ENCODE results near the gene NCOA7. TPM values are rescaled to one million over a fixed set of nuclear protein-coding genes. Genes with fewer than 3 reads are reported as not detected.

Gene NCOA7
- total and polyA plus RNA-seq, 12 donors: 24.5 to 180 (median 70.8) TPM

GRCh38 chr6:125863023-125863422 lies 72.3 kb downstream of the NCOA7 start:
- Histone ChIP-seq H3K36me3 (replicated peaks in 1 of 2) (no peaks in the 10 kb centered on the region), H3K27ac (no peak overlapping the region), H3K4me1 (replicated peaks in 1 of 2) (peaks cover 10 to 24% of the 10 kb centered on the region in 2 donors), H3K9me3 (replicated peaks in 1 of 3) (no peaks in the 10 kb centered on the region), H3K4me3 (no peak overlapping the region), H3K27me3 (no peaks in the 10 kb centered on the region)
- TF ChIP-seq, protein P1, sequence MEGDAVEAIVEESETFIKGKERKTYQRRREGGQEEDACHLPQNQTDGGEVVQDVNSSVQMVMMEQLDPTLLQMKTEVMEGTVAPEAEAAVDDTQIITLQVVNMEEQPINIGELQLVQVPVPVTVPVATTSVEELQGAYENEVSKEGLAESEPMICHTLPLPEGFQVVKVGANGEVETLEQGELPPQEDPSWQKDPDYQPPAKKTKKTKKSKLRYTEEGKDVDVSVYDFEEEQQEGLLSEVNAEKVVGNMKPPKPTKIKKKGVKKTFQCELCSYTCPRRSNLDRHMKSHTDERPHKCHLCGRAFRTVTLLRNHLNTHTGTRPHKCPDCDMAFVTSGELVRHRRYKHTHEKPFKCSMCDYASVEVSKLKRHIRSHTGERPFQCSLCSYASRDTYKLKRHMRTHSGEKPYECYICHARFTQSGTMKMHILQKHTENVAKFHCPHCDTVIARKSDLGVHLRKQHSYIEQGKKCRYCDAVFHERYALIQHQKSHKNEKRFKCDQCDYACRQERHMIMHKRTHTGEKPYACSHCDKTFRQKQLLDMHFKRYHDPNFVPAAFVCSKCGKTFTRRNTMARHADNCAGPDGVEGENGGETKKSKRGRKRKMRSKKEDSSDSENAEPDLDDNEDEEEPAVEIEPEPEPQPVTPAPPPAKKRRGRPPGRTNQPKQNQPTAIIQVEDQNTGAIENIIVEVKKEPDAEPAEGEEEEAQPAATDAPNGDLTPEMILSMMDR (IDR thresholded peaks at IDR 0.05): no peak
- TF ChIP-seq POLR2A (IDR thresholded peaks at IDR 0.05): no peak
- intact Hi-C loops (cut with DNase I): no loop called here
- no peak for DNase-seq

GRCh38 chr6:125865015-125865414 lies 74.3 kb downstream of the NCOA7 start:
- no peak overlapping the region for H3K27ac ChIP-seq
- peaks cover 15 to 28% of the 10 kb centered on the region in 2 donors for H3K4me1 ChIP-seq (replicated peaks in 1 of 2)
- H3K9me3 ChIP-seq (replicated peaks in 1 of 3): no peaks in the 10 kb centered on the region
- no peaks in the 10 kb centered on the region for H3K36me3 ChIP-seq (replicated peaks in 1 of 2)
- 41 to 64% (median 49%) methylated on average over 2 to 4 of the region's 4 CpGs for WGBS, 4 donors
- no peak for TF ChIP-seq POLR2A (IDR thresholded peaks at IDR 0.05)
- TF ChIP-seq, protein P1 (IDR thresholded peaks at IDR 0.05): no peak
- no peak overlapping the region for H3K4me3 ChIP-seq
- H3K27me3 ChIP-seq: no peaks in the 10 kb centered on the region
- intact Hi-C loops (cut with DNase I): no loop called here
- DNase-seq: peak in 2 of 7 donors; percentile 27 to 32

- no peak for TF ChIP-seq POLR2A (IDR thresholded peaks at IDR 0.05)
- TF ChIP-seq, protein P1 (IDR thresholded peaks at IDR 0.05): no peak
- H3K4me3 ChIP-seq: no peak overlapping the region
- no peaks in the 10 kb centered on the region for H3K9me3 ChIP-seq (replicated peaks in 1 of 3)
- no peaks in the 10 kb centered on the region for H3K27me3 ChIP-seq
- H3K27ac ChIP-seq: no peak overlapping the region
- H3K4me1 ChIP-seq (replicated peaks in 1 of 2): peaks cover 12 to 26% of the 10 kb centered on the region in 2 donors
- DNase-seq: no peak
- intact Hi-C loops (cut with DNase I): no loop called here
- no peaks in the 10 kb centered on the region for H3K36me3 ChIP-seq (replicated peaks in 1 of 2)
Measured at GRCh38 chr6:125866433-125866832, 75.7 kb downstream of the NCOA7 start.

DNA sequence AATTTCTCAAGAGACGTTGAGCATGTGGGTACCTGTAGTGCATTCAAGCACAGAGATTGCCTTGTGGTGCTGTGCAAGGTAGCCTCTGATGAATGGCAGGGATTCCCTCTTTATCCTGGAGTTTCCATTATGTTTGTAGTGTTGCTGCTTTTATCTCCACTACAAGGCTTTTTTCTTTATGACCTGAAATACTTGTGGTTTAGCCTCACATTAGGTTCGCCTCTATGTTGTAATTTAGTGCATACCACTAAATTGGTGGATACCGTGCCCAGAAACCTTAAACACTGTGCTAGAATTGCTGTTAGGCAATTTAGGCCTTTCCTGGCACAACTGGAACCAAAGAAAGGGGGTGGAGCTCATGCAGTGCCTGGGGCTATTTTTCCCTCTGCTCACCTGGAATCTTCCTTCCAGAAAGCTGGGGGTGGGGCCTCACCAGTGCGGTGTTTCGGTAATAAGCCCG lies 76.8 kb downstream of the NCOA7 start:
- DNase-seq: no peak
- TF ChIP-seq, protein P1 (IDR thresholded peaks at IDR 0.05): no peak
- no peak for TF ChIP-seq POLR2A (IDR thresholded peaks at IDR 0.05)
- H3K9me3 ChIP-seq (replicated peaks in 1 of 3): no peaks in the 10 kb centered on the region
- no peak overlapping the region for H3K4me3 ChIP-seq
- H3K36me3 ChIP-seq (replicated peaks in 1 of 2): no peaks in the 10 kb centered on the region
- H3K27me3 ChIP-seq: no peaks in the 10 kb centered on the region
- peaks cover 10 to 26% of the 10 kb centered on the region in 2 donors for H3K4me1 ChIP-seq (replicated peaks in 1 of 2)
- H3K27ac ChIP-seq: peak overlapping the region in 1 of 5 donors; percentile 29
- 84 to 91% (median 88%) methylated on average over 6 of the region's 6 CpGs for WGBS, 4 donors
- intact Hi-C loops (cut with DNase I): no loop called here

Data from adrenal gland (tissue), 12 donors.